Erythroblast (primary cell): Measurements from ENCODE around the gene HSH2D.

Experiments
- GATA1 ChIP-seq: IDR thresholded peaks from 2 replicates; pipeline ENCODE4 v1.6.1; 2011; ENCODE audit warnings: low read depth, mild to moderate bottlenecking, control low read depth, low read length, moderate library complexity
- POLR2A ChIP-seq: IDR thresholded peaks from 2 replicates; pipeline ENCODE4 v1.6.1; 2011; ENCODE audit warnings: mild to moderate bottlenecking, low read length

DNA sequence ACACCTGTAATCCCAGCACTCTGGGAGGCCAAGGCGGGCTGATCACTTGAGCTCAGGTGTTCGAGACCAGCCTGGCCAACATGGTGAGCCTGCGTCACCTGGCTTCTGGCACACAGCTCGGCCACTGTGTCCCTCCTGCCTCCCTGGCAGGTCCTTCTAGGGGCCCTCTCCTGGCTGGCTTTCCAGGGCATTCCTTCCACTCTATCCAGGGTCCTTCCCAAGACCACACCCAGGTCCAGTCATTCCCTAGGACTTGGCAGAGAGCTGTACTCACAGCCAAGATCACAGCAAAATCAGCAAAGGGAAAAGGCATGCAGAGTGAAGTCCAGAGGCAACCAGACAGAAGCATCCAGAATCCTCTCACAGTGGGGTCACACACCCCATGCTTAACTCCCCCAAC lies 9.7 kb upstream of the HSH2D start:
- TF ChIP-seq POLR2A (no peak), GATA1 (no peak)
